H1 (cell line): Measurements from ENCODE around the gene KCNT1. TPM values are rescaled to one million over a fixed set of nuclear protein-coding genes. Genes with fewer than 3 reads are reported as not detected.

Source experiments
- BRCA1 ChIP-seq: IDR thresholded peaks from 2 replicates; pipeline ENCODE4 v1.6.1; 2012; ENCODE audit warnings: low read depth, low read length, improper control_type of control experiment
- CHD7 ChIP-seq: fragments of 300-600 bp; sonication (generic); IDR thresholded peaks from 2 replicates; pipeline ENCODE4 v1.7.1; 2012; ENCODE audit warnings: low read length, moderate library complexity, mild to moderate bottlenecking, inconsistent platforms; ENCODE audit not compliant: insufficient replicate concordance
- E2F6 ChIP-seq: IDR thresholded peaks from 2 replicates; pipeline ENCODE4 v1.6.1; 2012; ENCODE audit warnings: inconsistent platforms
- FOSL1 ChIP-seq: IDR thresholded peaks from 2 replicates; pipeline ENCODE4 v1.6.1; 2011; ENCODE audit warnings: mild to moderate bottlenecking, low read depth, low read length, moderate library complexity; ENCODE audit not compliant: insufficient read depth
- GABPA ChIP-seq: IDR thresholded peaks from 2 replicates; pipeline ENCODE4 v1.6.1; 2011; ENCODE audit warnings: mild to moderate bottlenecking, low read length, moderate library complexity, borderline replicate concordance; ENCODE audit not compliant: insufficient read depth
- HDAC6 ChIP-seq: IDR thresholded peaks from one replicate; pipeline ENCODE4 v1.7.1; 2012; ENCODE audit warnings: low read depth, mild to moderate bottlenecking, inconsistent platforms, low read length, moderate library complexity
- RFX5 ChIP-seq: IDR thresholded peaks from 2 replicates; pipeline ENCODE4 v1.6.1; 2011; ENCODE audit warnings: low read depth, low read length, improper control_type of control experiment, borderline replicate concordance
- SP2 ChIP-seq: IDR thresholded peaks from 2 replicates; pipeline ENCODE4 v1.6.1; 2012; ENCODE audit warnings: mild to moderate bottlenecking, low read length, inconsistent platforms
- ZNF274 ChIP-seq: IDR thresholded peaks from 2 replicates; pipeline ENCODE4 v1.7.0; 2012; ENCODE audit warnings: low read length, borderline replicate concordance; ENCODE audit errors: extremely low read depth
- polyA plus RNA-seq, 7 experiments: library from polyadenylated mRNA; depleted of rRNA in 3 of 7; stranded (reverse) in 5 of 7; unstranded in 2 of 7; fragments of >200 nt in 5 of 7; fragments of 200-250 nt in 2 of 7; gene quantifications; 1 replicate in 5 of 7; 2 replicates in 1 of 7; 4 replicates in 1 of 7; pipeline versions ENCODE4 v1.2.1 to v1.2.3, GENCODE V29; 2011 to 2013; ENCODE audit warnings: missing spikeins in 2 of 7, mixed read lengths in 2 of 7
- total RNA-seq: library from RNA; stranded (reverse); fragmentation: NEBNext Ultra II Directional; extraction: Animal tissue kit (Norgen Biotek cat#: 25700); gene quantifications from 2 replicates; pipeline ENCODE4 v1.2.1, GENCODE V29; 2021

KCNT1 gene
- total and polyA plus RNA-seq, 2 of the 8 experiments (the other 6 are each of a cell fraction or from before 2014, with no cell fraction given): 0.13 to 0.20 TPM

- TF ChIP-seq CHD7 (no peak), FOSL1 (no peak), E2F6 (no peak), ZNF274 (no peak), RFX5 (no peak), SP2 (no peak), GABPA (no peak), HDAC6 (no peak), BRCA1 (no peak)
Measured at GRCh38 chr9:135743021-135743420, 41.0 kb downstream of the KCNT1 start (continued).
